IPS DF 19.7 (cell line): ENCODE data around the gene SYPL2.

ENCODE experiments used
- DNase-seq: peaks from one replicate; pipeline ENCODE4 v3.0.0-alpha.2; 2013; ENCODE audit warnings: low read depth, low spot score

The SYPL2 gene

DNA sequence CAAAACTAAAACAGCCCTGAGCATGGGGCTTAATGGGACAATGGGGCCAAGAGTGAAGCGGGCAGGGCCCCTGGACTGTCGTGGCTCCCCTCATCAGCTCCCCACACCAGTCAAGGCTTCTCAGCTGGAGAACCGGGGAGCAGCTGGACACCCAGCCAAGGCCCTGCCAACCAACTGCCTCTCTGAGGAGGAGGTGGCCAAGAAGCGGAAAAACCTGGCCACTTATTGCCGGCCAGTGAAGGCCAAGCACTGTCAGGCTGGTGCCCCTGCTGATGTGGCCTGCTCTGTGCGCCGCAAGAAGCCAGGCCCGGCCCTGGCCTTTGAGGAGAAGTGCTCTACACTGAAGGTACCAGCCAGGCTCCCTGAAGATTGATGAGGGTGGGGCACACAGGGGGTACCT lies 25.0 kb downstream of the SYPL2 start:
- DNase-seq, result no peak

- DNase-seq, result no peak
These were observed 26.4 kb downstream of the SYPL2 start for GRCh38 chr1:109492779-109493178.

DNA sequence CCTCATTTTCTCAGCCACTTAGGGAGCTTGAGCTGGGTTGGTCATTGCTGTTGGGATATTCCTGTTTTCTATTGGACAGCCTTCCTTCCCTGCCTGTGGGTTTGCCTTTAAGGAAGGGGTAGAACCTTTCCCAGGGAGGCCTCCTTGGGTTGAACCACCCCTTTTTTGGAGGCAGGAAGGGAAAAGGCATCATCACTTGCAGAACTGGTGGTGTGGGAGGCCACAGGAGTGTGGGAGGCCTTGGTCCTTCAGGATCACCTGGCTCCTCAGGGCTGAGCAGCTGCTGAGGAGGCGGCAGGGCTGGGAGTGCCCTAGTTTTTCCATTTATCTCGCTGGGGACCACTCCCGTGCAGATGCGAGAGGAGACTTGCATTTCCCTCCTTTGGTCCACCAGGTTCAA lies 26.9 kb downstream of the SYPL2 start:
- DNase-seq, result no peak

DNA sequence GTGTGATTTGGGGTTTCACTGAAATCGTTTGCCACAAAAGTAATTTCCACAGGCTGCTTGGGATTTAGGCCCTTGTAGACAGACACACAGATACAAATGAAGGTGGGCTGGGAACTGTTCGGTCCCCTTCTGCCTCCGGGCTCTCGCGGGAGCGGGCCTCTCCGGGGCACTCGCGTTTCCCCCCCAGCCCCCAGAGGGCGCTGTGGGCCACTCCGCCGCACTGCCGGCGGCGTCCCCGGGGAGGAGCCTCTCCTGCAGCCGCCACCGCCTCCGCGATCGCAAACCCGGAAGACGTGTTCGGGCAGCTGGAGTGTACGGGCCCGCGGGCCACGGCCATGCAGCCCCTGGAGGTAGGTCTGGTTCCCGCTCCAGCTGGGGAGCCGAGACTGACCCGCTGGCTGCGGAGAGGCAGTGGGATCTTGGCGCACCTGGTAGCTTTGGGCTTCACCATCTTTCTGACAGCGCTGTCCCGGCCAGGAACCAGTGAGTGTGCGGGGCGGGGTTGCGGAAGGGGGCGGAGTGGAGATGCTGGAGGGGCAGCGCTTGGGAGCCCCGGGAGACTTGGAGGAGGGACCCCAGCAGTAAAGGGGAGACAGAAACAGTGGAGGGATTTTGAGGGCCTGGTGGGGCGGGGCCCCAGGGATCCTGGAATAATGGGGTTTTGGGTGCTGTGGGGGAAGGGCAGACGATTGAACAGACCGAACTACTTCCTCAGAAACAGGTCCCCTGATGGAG lies 27.6 kb downstream of the SYPL2 start, which contains the start of gene CYB561D1:
Gene CYB561D1, plus strand, starts transcription at position 290 of the 735 bp plus-strand sequence. Its CDS starts 46 bp downstream, at position 336.
- no peak for DNase-seq

DNA sequence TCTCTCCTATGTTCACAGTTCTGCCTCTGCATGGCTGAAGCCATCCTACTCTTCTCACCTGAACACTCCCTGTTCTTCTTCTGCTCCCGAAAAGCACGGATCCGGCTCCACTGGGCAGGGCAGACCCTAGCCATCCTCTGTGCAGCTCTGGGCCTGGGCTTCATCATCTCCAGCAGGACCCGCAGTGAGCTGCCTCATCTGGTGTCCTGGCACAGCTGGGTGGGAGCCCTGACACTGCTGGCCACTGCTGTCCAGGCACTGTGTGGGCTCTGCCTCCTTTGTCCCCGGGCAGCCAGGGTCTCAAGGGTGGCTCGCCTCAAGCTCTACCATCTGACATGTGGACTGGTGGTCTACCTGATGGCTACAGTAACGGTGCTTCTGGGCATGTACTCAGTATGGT lies 29.4 kb downstream of the SYPL2 start:
- no peak for DNase-seq

DNA sequence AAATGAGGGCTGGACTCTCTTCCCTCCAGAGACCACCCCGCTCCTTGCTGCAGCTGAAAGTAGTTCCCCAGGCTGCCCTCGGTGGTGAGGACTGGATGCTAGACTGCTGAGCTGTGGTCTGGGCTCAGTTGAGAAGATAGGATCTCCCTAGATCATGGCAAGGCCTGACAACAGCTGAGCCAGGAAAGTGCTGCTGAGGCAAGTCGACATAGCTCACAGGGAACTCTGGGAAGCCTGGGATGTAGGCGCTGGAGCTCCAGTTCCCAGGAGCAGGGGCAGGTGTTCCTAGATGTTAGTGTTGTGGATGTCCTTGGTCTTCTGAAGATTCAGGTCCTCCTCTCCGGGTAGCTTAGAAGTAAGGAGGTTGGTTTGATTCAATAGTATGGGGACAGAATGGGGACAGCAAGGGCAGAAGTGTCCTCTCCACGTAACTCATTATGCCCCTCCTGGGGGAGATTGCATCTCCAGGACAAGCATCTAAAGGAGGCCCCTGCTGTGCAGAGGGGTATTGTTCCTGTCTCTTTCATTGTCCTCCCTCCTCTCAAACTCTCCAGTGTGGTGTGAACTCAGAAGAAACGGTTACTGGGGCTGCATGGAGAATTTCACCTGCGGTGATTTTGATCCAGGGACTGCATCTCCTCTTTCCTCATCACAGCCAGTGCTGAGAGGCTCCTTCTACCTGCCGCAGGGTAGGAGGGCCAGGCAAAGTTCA lies 31.3 kb downstream of the SYPL2 start:
- no peak for DNase-seq

- no peak for DNase-seq
These were observed 31.9 kb downstream of the SYPL2 start for GRCh38 chr1:109498161-109498801.

- DNase-seq, result no peak
These were observed 32.7 kb downstream of the SYPL2 start for GRCh38 chr1:109499081-109499480.

DNA sequence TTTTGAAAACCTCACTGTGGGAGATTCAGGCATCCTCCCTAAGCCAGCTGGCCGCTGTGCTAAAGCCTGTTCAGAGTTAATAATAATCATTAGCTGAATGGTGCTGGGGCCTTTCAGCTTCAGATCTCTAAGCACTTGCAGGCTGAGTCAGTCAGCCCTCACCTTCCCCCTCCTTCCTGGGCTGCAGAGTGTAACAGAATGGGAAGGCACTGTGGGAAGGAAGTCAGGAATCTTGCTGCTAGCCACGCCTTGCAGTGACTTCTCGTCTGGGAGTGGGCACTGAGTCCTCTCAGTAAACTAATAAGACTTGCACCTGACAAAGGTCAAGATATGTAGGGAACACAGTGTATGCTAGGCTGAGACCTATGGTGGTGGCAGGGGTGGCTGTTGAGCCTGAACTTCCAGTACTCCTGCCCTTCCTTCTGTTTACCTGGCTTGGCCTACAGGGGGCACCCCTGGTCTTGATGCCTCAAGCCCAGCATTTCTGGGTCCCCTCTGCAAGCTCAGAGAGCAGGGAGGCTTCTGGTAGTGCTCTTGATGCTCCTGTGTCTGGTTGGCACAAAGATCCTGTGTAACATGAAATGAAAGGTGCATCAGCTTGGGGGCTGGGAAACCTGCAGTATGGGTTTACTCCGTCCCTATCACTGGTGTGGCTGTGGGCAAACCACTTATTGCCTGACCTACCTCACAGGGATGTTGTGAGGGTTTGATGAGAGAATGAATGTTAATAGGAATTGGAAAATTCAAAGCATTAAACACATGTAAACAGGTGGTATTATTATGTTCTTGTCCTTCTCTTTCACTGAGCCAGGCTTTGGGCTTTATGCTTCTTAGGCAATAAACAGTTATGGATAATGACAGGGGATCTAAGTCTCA lies 33.6 kb downstream of the SYPL2 start:
- DNase-seq, result no peak

DNA sequence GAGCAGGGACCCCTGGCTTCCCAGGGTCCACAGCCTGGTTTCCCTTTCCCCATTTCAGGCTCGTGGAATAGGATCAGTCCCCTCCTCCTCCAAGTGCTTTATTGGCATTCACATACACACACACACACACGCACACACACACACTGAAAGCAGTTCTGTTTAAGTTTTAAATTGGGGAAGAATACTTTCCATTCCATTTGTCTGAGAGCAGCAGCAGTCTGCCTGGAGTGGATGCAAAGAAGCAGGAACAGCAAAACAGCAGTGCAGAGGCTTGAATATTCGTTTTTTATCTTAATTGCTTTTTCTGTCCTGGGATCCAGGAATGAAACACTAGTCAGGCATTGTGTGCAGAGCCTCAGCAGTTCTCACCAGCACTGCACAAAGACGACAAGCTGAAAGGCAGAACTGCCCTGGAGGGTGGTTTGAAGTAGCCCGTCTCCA lies 34.6 kb downstream of the SYPL2 start:
- no peak for DNase-seq

DNA sequence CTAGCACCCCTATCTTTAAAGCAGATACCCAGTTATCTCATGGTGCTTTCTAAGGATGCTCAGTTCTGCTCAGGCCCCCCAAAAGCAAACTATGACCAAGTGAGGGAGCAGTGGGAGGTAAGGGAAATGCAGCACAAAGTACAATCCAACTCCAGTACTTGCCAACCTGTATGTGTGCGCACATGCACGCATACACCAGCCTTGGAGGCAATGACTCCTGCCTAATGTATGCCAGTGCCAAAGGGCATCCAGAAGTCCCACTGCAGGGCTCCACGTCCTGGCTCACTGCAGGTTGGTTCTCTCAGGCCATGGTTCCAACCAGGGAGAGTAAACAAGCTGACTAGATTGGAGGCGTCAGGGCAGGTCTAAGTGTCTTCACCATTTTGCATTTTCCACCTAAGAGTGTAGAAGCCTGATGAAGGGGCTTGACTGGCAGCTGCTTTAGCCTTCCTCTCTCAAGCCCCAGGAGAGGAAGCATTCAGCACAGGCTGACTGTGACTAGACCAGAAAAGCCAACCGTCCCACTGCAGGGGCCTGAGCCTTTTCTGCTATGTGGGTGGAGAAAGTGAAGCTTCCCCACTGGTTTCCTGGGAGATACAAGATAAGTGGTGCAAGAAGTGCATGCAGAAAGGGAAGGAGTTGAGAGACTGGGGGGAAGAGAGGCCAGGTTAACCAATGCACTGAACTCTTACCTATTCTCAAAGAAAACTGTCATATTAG lies 35.5 kb downstream of the SYPL2 start:
- no peak for DNase-seq

- no peak for DNase-seq
These were observed 36.1 kb downstream of the SYPL2 start for GRCh38 chr1:109502364-109502851.

- no peak for DNase-seq
These were observed 37.6 kb downstream of the SYPL2 start for GRCh38 chr1:109503935-109504334.

DNA sequence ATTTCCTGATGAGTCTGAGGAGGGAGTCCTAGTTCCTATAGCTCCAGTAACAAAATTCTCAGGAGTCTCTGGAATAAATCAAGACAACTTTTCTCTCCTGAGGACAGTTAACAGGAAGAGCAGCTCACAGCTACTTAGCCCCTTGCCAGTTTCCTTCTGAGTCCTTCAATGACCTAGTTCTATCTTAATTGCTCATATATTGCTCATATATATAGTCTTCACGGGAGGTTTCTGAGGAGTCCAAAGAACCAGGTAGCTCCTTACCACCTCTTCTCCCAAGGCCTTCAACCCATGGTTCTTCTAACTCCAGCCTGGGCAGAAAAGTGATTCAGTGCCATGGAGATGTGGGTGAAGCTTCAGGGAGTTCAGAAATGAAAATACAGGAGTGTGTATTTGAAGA lies 38.6 kb downstream of the SYPL2 start:
- DNase-seq, result no peak

DNA sequence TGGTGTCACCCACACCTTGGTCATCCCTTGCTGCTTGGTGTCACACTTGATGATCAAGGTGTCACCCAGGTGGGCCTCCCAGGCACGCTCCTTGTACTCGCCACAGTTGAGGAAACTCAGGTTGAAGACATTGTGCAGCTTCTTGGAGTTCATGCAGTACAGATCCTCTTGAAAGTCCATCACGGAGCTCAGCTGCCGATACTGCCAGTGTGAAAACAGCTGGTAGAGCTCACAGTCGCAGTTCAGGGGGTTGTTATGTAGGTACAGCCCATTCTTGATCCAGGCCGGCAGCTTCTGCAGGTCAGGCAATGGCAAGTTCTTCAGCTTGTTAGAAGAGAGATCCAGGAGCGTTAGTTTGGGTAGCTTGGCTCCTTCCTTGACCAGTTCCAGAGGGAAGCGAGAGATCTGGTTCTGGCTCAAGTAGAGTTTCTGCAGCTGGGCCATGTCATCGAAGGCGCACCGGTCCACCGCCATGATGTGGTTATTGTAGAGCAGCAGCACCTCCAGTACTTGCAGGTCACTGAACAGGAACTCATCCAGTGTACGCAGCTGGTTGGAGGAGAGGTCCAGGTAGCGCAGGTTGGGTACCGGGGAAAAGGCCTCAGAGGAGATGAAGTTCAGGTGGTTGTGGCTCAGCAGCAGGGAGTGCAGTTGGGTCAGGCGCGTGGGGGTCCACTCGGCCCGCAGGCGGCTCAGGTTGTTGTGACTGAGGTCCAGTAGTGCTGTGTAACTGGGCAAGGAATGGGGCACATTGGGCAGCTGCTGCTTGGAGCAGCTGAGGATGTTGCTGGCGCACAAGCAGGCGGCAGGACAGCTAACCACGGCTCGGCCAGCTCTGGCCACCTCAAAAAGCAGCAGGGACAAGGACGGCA lies 41.9 kb downstream of the SYPL2 start:
- DNase-seq, result no peak

DNA sequence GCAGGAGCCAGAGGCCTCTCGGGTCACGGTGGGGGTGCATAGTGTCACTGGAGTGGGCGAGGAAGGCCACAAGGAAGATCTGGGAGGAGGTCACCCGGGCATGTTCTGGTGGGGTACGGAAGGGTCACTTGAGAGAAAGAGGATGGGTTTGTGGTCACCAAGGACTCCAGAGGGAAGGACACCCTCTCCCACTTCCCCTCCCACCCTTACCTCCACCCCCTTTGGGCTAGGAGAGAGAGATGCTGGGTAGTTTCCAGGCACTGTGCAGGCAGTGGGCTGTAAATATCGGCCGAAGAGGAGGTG lies 42.5 kb downstream of the SYPL2 start:
- no peak for DNase-seq

GRCh38 chr1:109509176-109510134 lies 43.1 kb downstream of the SYPL2 start, which contains the start of gene AMIGO1:
Gene AMIGO1, minus strand, starts transcription at chr1:109509727. Its CDS starts 815 bp downstream, at chr1:109508912.
- no peak for DNase-seq

GRCh38 chr1:109513110-109513710 lies 46.9 kb downstream of the SYPL2 start:
- DNase-seq, result no peak
